ENCODE results near the gene ANKRD42.

DNA sequence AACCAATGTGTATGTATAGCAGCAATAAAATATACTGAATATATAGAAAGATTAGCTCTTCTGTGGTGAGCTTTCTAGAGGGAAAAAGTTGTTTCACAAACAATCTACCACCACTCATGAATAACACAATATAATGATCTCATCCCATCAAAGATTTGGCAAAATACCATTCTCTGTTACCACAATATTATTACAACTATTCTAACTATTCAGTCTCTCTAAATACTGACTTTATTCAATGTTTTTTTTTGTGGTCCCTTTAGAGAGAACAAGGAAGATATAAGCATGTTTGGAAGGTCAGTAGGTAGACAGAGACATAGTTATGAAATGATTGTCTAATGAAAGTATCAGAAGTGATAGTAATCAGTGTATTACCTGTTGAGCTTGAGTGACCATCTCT lies 84.8 kb downstream of the ANKRD42 start:
- no peak for TF ChIP-seq BRCA1 (IDR thresholded peaks at IDR 0.05)
- no peak for TF ChIP-seq BRCA1 (CRISPR knock-in tag; IDR thresholded peaks at IDR 0.05)
- TF ChIP-seq POLR2A (conservative IDR thresholded peaks at IDR 0.05), result no peak
- no peak for TF ChIP-seq EP300 (IDR thresholded peaks at IDR 0.05; ENCODE audit: low read length)
- TF ChIP-seq MYC (IDR thresholded peaks at IDR 0.05; ENCODE audit: low read depth, low read length), result no peak
- TF ChIP-seq MYC (CRISPR knock-in tag; IDR thresholded peaks at IDR 0.05; ENCODE audit: borderline replicate concordance, low read depth), result no peak
- TF ChIP-seq HDAC6 (IDR thresholded peaks at IDR 0.05; ENCODE audit: low read depth, low read length), result no peak
- TF ChIP-seq SAFB2 (IDR thresholded peaks at IDR 0.05; ENCODE audit: borderline replicate concordance, low read depth, low read length, severe bottlenecking), result no peak
- TF ChIP-seq MXD1 (CRISPR knock-in tag; IDR thresholded peaks at IDR 0.05; ENCODE audit: borderline replicate concordance, poor library complexity, severe bottlenecking), result no peak
- TF ChIP-seq STAT6 (CRISPR knock-in tag; IDR thresholded peaks at IDR 0.05), result no peak
